HFFc6 (cell line): ENCODE data around the gene MRTFA. TPM values are rescaled to one million over a fixed set of nuclear protein-coding genes. Genes with fewer than 3 reads are reported as not detected.

ENCODE experiments used
- DNase-seq: peaks from one replicate; pipeline ENCODE4 v3.0.0-alpha.2; 2018
- H3K27ac Mint-ChIP-seq: 2 replicates; pipeline ENCODE4 v1.8.0; 2020; ENCODE audit warnings: mild to moderate bottlenecking, mixed read lengths
- H3K27me3 Mint-ChIP-seq: 2 replicates; pipeline ENCODE4 v1.8.0; 2021; ENCODE audit warnings: mild to moderate bottlenecking, moderate library complexity, mixed read lengths; ENCODE audit not compliant: insufficient read depth
- H3K36me3 Mint-ChIP-seq: 2 replicates; pipeline ENCODE4 v1.8.0; 2021; ENCODE audit warnings: low read depth, mixed read lengths
- H3K4me1 Mint-ChIP-seq: 2 replicates; pipeline ENCODE4 v1.8.0; 2020; ENCODE audit warnings: low read depth, mixed read lengths
- H3K4me3 Mint-ChIP-seq: 2 replicates; pipeline ENCODE4 v1.8.0; 2020; ENCODE audit warnings: mild to moderate bottlenecking, moderate library complexity, mixed read lengths
- H3K9me3 Mint-ChIP-seq: 2 replicates; pipeline ENCODE4 v1.8.0; 2020; ENCODE audit warnings: mild to moderate bottlenecking, mixed read lengths
- total RNA-seq, 6 experiments: library from RNA; stranded (reverse); fragmentation: NEBNext Ultra II Directional; extraction: Animal tissue kit (Norgen Biotek cat#: 25700); gene quantifications; 2 replicates in 1 of 6; 3 replicates in 5 of 6; pipeline ENCODE4 v1.2.3, GENCODE V29; 2021
- TF ChIP-seq, protein P1 (sequence below): fragments of 200-600 bp; sonication (generic); IDR thresholded peaks from 2 replicates; pipeline ENCODE4 v1.5.0; 2021; ENCODE audit warnings: antibody characterized with exemption, mild to moderate bottlenecking

MRTFA gene
- total RNA-seq, 6 experiments from 2014 or later = 36.4 to 48.7 (median 42.2) TPM

DNA sequence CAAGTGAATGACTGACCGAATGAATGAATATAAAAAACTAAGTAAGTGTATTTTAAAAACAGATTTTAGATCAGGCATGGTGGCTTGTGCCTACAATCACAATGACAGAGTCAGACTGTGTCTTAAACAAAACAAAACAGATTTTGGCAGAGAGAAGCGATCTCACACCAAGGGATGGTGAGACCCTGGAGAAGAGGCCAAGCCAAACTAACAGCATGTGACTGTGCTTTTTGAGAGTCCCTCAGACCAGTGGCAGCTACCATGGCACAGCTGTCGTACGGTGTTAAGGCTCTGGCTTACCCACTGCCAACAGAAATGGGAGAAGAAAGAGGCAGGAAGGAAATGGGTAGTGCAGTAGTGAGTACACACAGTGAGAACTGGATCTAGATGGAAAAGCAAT lies 205.5 kb downstream of the MRTFA start:
- H3K9me3 Mint-ChIP-seq = no peaks in the 10 kb centered on the region
- H3K27me3 Mint-ChIP-seq = peaks cover 2% of the 10 kb centered on the region
- no peak overlapping the region for H3K4me3 Mint-ChIP-seq
- H3K4me1 Mint-ChIP-seq = peaks cover 6% of the 10 kb centered on the region; the same call in 1 of the 2 replicates
- no peak overlapping the region for H3K27ac Mint-ChIP-seq
- TF ChIP-seq, protein P1, sequence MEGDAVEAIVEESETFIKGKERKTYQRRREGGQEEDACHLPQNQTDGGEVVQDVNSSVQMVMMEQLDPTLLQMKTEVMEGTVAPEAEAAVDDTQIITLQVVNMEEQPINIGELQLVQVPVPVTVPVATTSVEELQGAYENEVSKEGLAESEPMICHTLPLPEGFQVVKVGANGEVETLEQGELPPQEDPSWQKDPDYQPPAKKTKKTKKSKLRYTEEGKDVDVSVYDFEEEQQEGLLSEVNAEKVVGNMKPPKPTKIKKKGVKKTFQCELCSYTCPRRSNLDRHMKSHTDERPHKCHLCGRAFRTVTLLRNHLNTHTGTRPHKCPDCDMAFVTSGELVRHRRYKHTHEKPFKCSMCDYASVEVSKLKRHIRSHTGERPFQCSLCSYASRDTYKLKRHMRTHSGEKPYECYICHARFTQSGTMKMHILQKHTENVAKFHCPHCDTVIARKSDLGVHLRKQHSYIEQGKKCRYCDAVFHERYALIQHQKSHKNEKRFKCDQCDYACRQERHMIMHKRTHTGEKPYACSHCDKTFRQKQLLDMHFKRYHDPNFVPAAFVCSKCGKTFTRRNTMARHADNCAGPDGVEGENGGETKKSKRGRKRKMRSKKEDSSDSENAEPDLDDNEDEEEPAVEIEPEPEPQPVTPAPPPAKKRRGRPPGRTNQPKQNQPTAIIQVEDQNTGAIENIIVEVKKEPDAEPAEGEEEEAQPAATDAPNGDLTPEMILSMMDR = no peak
- DNase-seq = no peak
- peaks cover 10% of the 10 kb centered on the region; the same call in 1 of the 2 replicates for H3K36me3 Mint-ChIP-seq

DNA sequence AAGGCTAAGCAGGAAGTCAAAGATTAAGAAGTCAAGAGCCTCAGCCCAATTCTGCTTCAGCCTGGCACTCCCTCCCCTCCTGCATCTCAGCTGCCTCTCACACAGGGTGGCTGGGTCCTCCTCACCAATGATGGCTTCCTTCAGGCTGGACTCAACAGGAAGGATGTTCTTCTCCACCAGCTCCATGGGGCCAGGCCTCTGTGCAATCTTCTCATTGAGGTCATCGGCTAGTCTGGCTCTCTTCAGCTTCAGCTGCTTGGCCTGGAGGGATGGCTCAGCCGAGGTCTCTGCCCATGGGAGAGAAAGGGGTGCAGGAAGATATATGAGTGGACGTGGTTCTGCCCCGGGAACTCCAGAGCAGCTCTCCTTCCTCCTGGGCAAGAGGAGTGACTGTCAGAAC lies 207.0 kb downstream of the MRTFA start:
- Mint-ChIP-seq H3K27ac (no peak overlapping the region), H3K9me3 (no peaks in the 10 kb centered on the region), H3K4me3 (no peak overlapping the region), H3K27me3 (peaks cover 4% of the 10 kb centered on the region), H3K4me1 (peaks cover 6% of the 10 kb centered on the region; the same call in 1 of the 2 replicates), H3K36me3 (peaks cover 17% of the 10 kb centered on the region)
- DNase-seq = no peak
- TF ChIP-seq, protein P1 = no peak

DNA sequence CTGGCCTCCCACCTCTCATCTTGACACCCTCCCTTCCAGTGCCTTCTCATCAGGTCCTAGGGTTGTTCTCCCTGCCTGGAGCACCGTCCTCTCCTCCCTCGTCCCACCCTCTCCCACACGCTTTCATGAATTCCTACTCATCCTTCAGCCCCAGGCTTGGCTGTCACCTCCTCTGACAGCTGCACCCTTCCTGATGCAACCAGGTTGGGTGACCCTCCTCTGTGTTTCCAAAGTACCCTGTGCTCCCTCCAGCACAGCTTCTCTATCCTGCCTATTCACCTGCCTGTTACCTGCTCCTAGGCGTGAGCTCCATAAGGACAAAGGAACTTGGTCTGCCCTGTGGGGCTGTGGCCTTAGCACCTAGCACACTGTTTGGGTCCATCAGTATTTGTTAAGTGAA lies 207.7 kb downstream of the MRTFA start:
- TF ChIP-seq, protein P1 = no peak
- H3K27me3 Mint-ChIP-seq = peaks cover 3% of the 10 kb centered on the region
- H3K36me3 Mint-ChIP-seq = peaks cover 13% of the 10 kb centered on the region
- H3K4me1 Mint-ChIP-seq = peaks cover under 1% of the 10 kb centered on the region; the same call in 1 of the 2 replicates
- peak overlapping the region; percentile 9; the same call in 1 of the 2 replicates for H3K27ac Mint-ChIP-seq
- H3K9me3 Mint-ChIP-seq = no peaks in the 10 kb centered on the region
- DNase-seq = no peak
- no peak overlapping the region for H3K4me3 Mint-ChIP-seq

DNA sequence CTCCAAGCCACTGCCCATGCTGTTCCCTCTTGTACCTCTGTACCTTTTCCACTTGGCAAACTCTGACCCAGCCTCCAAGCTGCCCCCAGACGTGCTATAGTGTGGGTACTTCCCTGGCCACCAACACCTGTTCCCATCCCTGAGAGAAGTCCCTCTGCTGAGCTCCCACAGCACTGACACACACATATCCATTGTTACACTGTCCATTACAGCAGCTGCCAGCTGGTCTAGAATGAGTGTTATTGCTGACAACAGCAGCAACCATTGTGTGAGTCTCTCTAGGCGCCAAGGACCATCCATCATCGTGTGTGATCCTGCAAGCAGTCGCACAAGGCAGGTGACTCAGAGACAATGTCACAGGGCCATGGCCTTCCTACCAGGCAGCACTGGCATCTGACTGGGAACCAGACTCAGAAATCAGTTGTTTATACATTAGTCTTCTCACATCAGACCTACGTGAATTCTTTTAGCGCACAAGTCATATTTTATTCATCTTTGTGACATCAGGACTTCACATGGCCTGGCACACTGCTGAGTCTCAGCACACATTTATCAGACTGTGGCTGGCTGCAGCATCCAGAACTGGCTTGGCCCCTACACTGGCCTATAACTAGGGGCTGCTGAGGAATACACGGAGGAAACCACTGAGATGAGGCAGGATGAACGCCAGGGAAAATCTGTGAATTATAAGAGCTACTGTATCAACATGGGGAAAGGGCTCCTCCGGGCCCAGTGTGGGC lies 209.8 kb downstream of the MRTFA start:
- TF ChIP-seq, protein P1 = no peak
- no peaks in the 10 kb centered on the region for H3K9me3 Mint-ChIP-seq
- H3K36me3 Mint-ChIP-seq = peaks cover 19% of the 10 kb centered on the region
- DNase-seq = no peak
- no peaks in the 10 kb centered on the region for H3K4me1 Mint-ChIP-seq
- H3K27ac Mint-ChIP-seq = no peak overlapping the region; the same call in 1 of the 2 replicates
- H3K4me3 Mint-ChIP-seq = no peak overlapping the region
- H3K27me3 Mint-ChIP-seq = peaks cover 10% of the 10 kb centered on the region

DNA sequence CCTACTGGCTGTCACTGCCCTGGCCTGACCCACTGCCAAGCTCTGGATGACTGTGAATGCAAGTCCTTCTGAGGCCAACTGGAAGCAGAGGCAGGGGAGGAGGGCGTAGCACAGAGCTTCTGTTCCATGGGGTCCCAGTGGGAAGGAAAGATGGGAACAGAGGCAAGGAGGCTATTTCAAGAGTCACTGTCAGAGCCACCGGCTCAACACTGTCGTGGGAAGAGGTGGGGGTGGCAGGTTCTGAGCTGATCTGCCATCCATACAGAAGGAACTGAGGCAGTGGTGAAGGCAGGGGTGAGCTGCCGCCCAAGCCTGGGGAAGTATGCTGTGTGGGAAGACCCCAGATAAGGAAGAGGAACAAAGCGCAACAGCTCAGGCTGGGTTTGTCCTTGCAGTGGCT lies 211.4 kb downstream of the MRTFA start:
- DNase-seq = no peak
- peaks cover 19% of the 10 kb centered on the region for H3K36me3 Mint-ChIP-seq
- TF ChIP-seq, protein P1 = no peak
- H3K4me1 Mint-ChIP-seq = no peaks in the 10 kb centered on the region
- H3K4me3 Mint-ChIP-seq = no peak overlapping the region
- no peak overlapping the region for H3K27ac Mint-ChIP-seq
- no peaks in the 10 kb centered on the region for H3K9me3 Mint-ChIP-seq
- peaks cover 10% of the 10 kb centered on the region for H3K27me3 Mint-ChIP-seq
